GM23338 (cell line): Measurements from ENCODE around the gene MYCBPAP. TPM values are rescaled to one million over a fixed set of nuclear protein-coding genes. Genes with fewer than 3 reads are reported as not detected.

Experiments used
- ATAC-seq: fragments of 200-7000 bp; cut with Tn5 transposase; 3 replicates; pipeline ENCODE4 v1.9.1; 2020
- DNase-seq: peaks from one replicate; pipeline ENCODE4 v3.0.0-alpha.2; 2015; ENCODE audit warnings: low spot score
- H2AFZ ChIP-seq: fragments of 200-600 bp; sonication (generic); 2 replicates; pipeline ENCODE4 v1.8.0; 2016; ENCODE audit warnings: antibody characterized with exemption, mild to moderate bottlenecking, moderate library complexity
- H3F3A ChIP-seq: fragments of 200-600 bp; sonication (generic); replicated peaks from 2 replicates; pipeline ENCODE4 v1.8.0; 2017; ENCODE audit warnings: antibody characterized with exemption, mixed run types, low read depth
- H3K27ac ChIP-seq: fragments of 200-600 bp; sonication (generic); 2 replicates; pipeline ENCODE4 v1.6.1; 2016; ENCODE audit warnings: low read depth
- H3K27me3 ChIP-seq: fragments of 200-600 bp; sonication (generic); 2 replicates; pipeline ENCODE4 v1.8.0; 2016; ENCODE audit warnings: mild to moderate bottlenecking, mixed run types, moderate library complexity; ENCODE audit not compliant: insufficient read depth
- H3K36me3 ChIP-seq: fragments of 200-600 bp; sonication (generic); 2 replicates; pipeline ENCODE4 v1.8.0; 2016; ENCODE audit warnings: mild to moderate bottlenecking; ENCODE audit not compliant: insufficient read depth
- H3K4me1 ChIP-seq: fragments of 200-600 bp; sonication (generic); 2 replicates; pipeline ENCODE4 v1.8.0; 2016; ENCODE audit warnings: mild to moderate bottlenecking, moderate library complexity; ENCODE audit not compliant: insufficient read depth
- H3K4me2 ChIP-seq: fragments of 200-600 bp; sonication (generic); 2 replicates; pipeline ENCODE4 v1.7.1; 2017; ENCODE audit warnings: mixed run types
- H3K4me3 ChIP-seq: fragments of 200-600 bp; sonication (generic); 2 replicates; pipeline ENCODE4 v1.6.1; 2016; ENCODE audit warnings: mixed run types
- H3K79me2 ChIP-seq: fragments of 200-600 bp; sonication (generic); replicated peaks from 2 replicates; pipeline ENCODE4 v1.8.0; 2017; ENCODE audit warnings: mild to moderate bottlenecking; ENCODE audit not compliant: insufficient read depth
- H3K9me2 ChIP-seq: fragments of 200-600 bp; sonication (generic); 2 replicates; pipeline ENCODE4 v1.8.0; 2017; ENCODE audit not compliant: insufficient read depth
- H4K20me1 ChIP-seq: fragments of 200-600 bp; sonication (generic); replicated peaks from 2 replicates; pipeline ENCODE4 v1.8.0; 2017; ENCODE audit warnings: mild to moderate bottlenecking; ENCODE audit not compliant: insufficient read depth
- H3K27ac Mint-ChIP-seq: 2 replicates; pipeline ENCODE4 v1.8.0; 2020; ENCODE audit warnings: inconsistent platforms, mild to moderate bottlenecking, moderate library complexity, mixed read lengths
- H3K27me3 Mint-ChIP-seq: 3 replicates; pipeline ENCODE4 v1.8.0; 2022; ENCODE audit warnings: low read depth, mild to moderate bottlenecking, moderate library complexity, mixed read lengths, inconsistent platforms; ENCODE audit not compliant: insufficient read depth, poor library complexity
- H3K36me3 Mint-ChIP-seq: 3 replicates; pipeline ENCODE4 v1.8.0; 2021; ENCODE audit warnings: low read depth, mild to moderate bottlenecking, inconsistent platforms, moderate library complexity, mixed read lengths
- H3K4me1 Mint-ChIP-seq: 3 replicates; pipeline ENCODE4 v1.8.0; 2020; ENCODE audit warnings: mild to moderate bottlenecking, inconsistent platforms, mixed read lengths
- H3K4me3 Mint-ChIP-seq: 3 replicates; pipeline ENCODE4 v1.8.0; 2021; ENCODE audit warnings: moderate library complexity, mild to moderate bottlenecking, inconsistent platforms, mixed read lengths
- H3K9me3 Mint-ChIP-seq: 3 replicates; pipeline ENCODE4 v1.8.0; 2020; ENCODE audit warnings: moderate library complexity, mild to moderate bottlenecking, inconsistent platforms, mixed read lengths
- CREB1 ChIP-seq: fragments of 250-450 bp; sonication (Bioruptor Pico); IDR thresholded peaks from 2 replicates; pipeline ENCODE4 v1.5.0; 2020; ENCODE audit warnings: low read depth, mild to moderate bottlenecking, moderate library complexity
- EZH2 ChIP-seq: fragments of 200-600 bp; sonication (generic); IDR thresholded peaks from one replicate; pipeline ENCODE4 v1.8.0; 2017; ENCODE audit warnings: antibody characterized with exemption, mild to moderate bottlenecking, low read depth; ENCODE audit not compliant: unreplicated experiment
- EZH2phosphoT487 ChIP-seq: fragments of 200-600 bp; sonication (generic); IDR thresholded peaks from one replicate; pipeline ENCODE4 v1.8.1; 2018; ENCODE audit warnings: antibody characterized with exemption; ENCODE audit not compliant: unreplicated experiment
- JUNB ChIP-seq: IDR thresholded peaks from one replicate; pipeline ENCODE4 v1.6.1; 2016; ENCODE audit warnings: antibody characterized with exemption; ENCODE audit not compliant: unreplicated experiment
- NANOG ChIP-seq: IDR thresholded peaks from 2 replicates; pipeline ENCODE4 v1.6.1; 2016; ENCODE audit warnings: antibody characterized with exemption, borderline replicate concordance
- POLR2AphosphoS5 ChIP-seq: IDR thresholded peaks from 2 replicates; pipeline ENCODE4 v1.6.1; 2016; ENCODE audit warnings: antibody characterized with exemption, low read depth
- STAT1 ChIP-seq: IDR thresholded peaks from one replicate; pipeline ENCODE4 v1.6.1; 2016; ENCODE audit warnings: antibody characterized with exemption; ENCODE audit not compliant: unreplicated experiment
- ZNF114 ChIP-seq: fragments of 250-450 bp; sonication (Bioruptor Pico); IDR thresholded peaks from 2 replicates; pipeline ENCODE4 v1.5.0; 2020; ENCODE audit warnings: mild to moderate bottlenecking, moderate library complexity
- ZNF331 ChIP-seq: fragments of 250-450 bp; sonication (Bioruptor Pico); IDR thresholded peaks from 2 replicates; pipeline ENCODE4 v1.5.0; 2020; ENCODE audit warnings: low read depth, mild to moderate bottlenecking, moderate library complexity
- polyA plus RNA-seq: library from polyadenylated mRNA; unstranded; fragments of >200 nt; fragmentation: Nextera tagmentation; extraction: Ambion mirVana; gene quantifications from 2 replicates; pipeline ENCODE4 v1.2.1, GENCODE V29; 2016
- total RNA-seq: library from RNA; depleted of rRNA; stranded (reverse); fragments of >200 nt; shearing (Covaris generic); gene quantifications from 2 replicates; pipeline ENCODE4 v1.2.3, GENCODE V29; 2014
- TF ChIP-seq, protein P1 (sequence below): IDR thresholded peaks from one replicate; pipeline ENCODE4 v1.6.1; 2018; ENCODE audit warnings: antibody characterized with exemption; ENCODE audit not compliant: unreplicated experiment
- TF ChIP-seq, protein P2 (sequence below): IDR thresholded peaks from 2 replicates; pipeline ENCODE4 v1.6.1; 2016; ENCODE audit warnings: antibody characterized with exemption
- TF ChIP-seq, protein P3 (sequence below), 2 experiments: fragments of 200-600 bp in 1 of 2; sonication (generic) in 1 of 2; conservative IDR thresholded peaks; 2 replicates each; pipeline versions ENCODE4 v1.5.1 to v1.6.1; 2016 to 2017; ENCODE audit warnings: antibody characterized with exemption in 2 of 2, low read depth in 2 of 2, mild to moderate bottlenecking in 2 of 2, moderate library complexity in 1 of 2
- TF ChIP-seq, protein P4 (sequence below): fragments of 250-450 bp; sonication (Bioruptor Pico); IDR thresholded peaks from 2 replicates; pipeline ENCODE4 v1.5.0; 2020; ENCODE audit warnings: mild to moderate bottlenecking, moderate library complexity

MYCBPAP gene
- total and polyA plus RNA-seq, 2 experiments from 2014 or later, result 0.63 to 1.7 TPM

DNA sequence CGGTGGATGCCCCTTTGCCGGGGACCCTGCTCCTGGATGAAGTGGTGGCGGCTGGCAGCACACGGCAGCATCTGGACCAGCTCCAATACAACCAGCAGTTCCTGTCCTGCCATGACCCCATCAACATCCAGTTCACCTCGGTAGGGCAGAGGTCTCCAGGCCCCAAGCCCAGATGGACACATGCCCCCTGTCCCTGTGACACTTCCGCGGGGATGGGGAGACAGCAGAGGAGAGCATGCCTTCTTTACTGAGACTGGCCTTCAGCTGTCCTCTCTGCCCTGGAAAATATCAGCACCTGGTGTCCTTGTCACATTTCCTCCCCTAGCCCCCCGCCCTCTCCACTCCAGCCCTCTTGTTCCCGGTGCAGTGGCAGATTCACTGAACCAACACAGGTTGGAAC lies 45.8 kb upstream of the MYCBPAP start:
- no peak for ATAC-seq
- peaks cover 6% of the 10 kb centered on the region; the same call in 2 of the 3 replicates for H3K4me1 Mint-ChIP-seq
- Histone ChIP-seq H2AFZ (no peak overlapping the region), H3K36me3 (no peaks in the 10 kb centered on the region), H3K4me2 (no peak overlapping the region), H3F3A (no peaks in the 10 kb centered on the region), H3K79me2 (no peaks in the 10 kb centered on the region), H3K4me3 (no peak overlapping the region), H3K4me1 (0 out of 2 replicates have a peak, but pooled peaks cover 2% of the 10 kb centered on the region), H3K27ac (no peak overlapping the region), H4K20me1 (no peaks in the 10 kb centered on the region), H3K9me2 (no peaks in the 10 kb centered on the region), H3K27me3 (peaks cover 6% of the 10 kb centered on the region)
- no peak overlapping the region for H3K4me3 Mint-ChIP-seq
- H3K36me3 Mint-ChIP-seq, result no peaks in the 10 kb centered on the region; the same call in 2 of the 3 replicates
- no peak for TF ChIP-seq NANOG
- no peak for TF ChIP-seq CREB1 (CRISPR knock-in tag)
- TF ChIP-seq, protein P1, sequence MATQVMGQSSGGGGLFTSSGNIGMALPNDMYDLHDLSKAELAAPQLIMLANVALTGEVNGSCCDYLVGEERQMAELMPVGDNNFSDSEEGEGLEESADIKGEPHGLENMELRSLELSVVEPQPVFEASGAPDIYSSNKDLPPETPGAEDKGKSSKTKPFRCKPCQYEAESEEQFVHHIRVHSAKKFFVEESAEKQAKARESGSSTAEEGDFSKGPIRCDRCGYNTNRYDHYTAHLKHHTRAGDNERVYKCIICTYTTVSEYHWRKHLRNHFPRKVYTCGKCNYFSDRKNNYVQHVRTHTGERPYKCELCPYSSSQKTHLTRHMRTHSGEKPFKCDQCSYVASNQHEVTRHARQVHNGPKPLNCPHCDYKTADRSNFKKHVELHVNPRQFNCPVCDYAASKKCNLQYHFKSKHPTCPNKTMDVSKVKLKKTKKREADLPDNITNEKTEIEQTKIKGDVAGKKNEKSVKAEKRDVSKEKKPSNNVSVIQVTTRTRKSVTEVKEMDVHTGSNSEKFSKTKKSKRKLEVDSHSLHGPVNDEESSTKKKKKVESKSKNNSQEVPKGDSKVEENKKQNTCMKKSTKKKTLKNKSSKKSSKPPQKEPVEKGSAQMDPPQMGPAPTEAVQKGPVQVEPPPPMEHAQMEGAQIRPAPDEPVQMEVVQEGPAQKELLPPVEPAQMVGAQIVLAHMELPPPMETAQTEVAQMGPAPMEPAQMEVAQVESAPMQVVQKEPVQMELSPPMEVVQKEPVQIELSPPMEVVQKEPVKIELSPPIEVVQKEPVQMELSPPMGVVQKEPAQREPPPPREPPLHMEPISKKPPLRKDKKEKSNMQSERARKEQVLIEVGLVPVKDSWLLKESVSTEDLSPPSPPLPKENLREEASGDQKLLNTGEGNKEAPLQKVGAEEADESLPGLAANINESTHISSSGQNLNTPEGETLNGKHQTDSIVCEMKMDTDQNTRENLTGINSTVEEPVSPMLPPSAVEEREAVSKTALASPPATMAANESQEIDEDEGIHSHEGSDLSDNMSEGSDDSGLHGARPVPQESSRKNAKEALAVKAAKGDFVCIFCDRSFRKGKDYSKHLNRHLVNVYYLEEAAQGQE, result no peak
- no peak for TF ChIP-seq EZH2phosphoT487
- no peak for TF ChIP-seq ZNF331 (CRISPR knock-in tag)
- TF ChIP-seq, protein P2, sequence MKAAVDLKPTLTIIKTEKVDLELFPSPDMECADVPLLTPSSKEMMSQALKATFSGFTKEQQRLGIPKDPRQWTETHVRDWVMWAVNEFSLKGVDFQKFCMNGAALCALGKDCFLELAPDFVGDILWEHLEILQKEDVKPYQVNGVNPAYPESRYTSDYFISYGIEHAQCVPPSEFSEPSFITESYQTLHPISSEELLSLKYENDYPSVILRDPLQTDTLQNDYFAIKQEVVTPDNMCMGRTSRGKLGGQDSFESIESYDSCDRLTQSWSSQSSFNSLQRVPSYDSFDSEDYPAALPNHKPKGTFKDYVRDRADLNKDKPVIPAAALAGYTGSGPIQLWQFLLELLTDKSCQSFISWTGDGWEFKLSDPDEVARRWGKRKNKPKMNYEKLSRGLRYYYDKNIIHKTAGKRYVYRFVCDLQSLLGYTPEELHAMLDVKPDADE, result no peak
- TF ChIP-seq, protein P3, sequence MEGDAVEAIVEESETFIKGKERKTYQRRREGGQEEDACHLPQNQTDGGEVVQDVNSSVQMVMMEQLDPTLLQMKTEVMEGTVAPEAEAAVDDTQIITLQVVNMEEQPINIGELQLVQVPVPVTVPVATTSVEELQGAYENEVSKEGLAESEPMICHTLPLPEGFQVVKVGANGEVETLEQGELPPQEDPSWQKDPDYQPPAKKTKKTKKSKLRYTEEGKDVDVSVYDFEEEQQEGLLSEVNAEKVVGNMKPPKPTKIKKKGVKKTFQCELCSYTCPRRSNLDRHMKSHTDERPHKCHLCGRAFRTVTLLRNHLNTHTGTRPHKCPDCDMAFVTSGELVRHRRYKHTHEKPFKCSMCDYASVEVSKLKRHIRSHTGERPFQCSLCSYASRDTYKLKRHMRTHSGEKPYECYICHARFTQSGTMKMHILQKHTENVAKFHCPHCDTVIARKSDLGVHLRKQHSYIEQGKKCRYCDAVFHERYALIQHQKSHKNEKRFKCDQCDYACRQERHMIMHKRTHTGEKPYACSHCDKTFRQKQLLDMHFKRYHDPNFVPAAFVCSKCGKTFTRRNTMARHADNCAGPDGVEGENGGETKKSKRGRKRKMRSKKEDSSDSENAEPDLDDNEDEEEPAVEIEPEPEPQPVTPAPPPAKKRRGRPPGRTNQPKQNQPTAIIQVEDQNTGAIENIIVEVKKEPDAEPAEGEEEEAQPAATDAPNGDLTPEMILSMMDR (conservative IDR thresholded peaks at IDR 0.05; ENCODE audit: low read depth in 2 of 2), result no peak
- TF ChIP-seq, protein P4, sequence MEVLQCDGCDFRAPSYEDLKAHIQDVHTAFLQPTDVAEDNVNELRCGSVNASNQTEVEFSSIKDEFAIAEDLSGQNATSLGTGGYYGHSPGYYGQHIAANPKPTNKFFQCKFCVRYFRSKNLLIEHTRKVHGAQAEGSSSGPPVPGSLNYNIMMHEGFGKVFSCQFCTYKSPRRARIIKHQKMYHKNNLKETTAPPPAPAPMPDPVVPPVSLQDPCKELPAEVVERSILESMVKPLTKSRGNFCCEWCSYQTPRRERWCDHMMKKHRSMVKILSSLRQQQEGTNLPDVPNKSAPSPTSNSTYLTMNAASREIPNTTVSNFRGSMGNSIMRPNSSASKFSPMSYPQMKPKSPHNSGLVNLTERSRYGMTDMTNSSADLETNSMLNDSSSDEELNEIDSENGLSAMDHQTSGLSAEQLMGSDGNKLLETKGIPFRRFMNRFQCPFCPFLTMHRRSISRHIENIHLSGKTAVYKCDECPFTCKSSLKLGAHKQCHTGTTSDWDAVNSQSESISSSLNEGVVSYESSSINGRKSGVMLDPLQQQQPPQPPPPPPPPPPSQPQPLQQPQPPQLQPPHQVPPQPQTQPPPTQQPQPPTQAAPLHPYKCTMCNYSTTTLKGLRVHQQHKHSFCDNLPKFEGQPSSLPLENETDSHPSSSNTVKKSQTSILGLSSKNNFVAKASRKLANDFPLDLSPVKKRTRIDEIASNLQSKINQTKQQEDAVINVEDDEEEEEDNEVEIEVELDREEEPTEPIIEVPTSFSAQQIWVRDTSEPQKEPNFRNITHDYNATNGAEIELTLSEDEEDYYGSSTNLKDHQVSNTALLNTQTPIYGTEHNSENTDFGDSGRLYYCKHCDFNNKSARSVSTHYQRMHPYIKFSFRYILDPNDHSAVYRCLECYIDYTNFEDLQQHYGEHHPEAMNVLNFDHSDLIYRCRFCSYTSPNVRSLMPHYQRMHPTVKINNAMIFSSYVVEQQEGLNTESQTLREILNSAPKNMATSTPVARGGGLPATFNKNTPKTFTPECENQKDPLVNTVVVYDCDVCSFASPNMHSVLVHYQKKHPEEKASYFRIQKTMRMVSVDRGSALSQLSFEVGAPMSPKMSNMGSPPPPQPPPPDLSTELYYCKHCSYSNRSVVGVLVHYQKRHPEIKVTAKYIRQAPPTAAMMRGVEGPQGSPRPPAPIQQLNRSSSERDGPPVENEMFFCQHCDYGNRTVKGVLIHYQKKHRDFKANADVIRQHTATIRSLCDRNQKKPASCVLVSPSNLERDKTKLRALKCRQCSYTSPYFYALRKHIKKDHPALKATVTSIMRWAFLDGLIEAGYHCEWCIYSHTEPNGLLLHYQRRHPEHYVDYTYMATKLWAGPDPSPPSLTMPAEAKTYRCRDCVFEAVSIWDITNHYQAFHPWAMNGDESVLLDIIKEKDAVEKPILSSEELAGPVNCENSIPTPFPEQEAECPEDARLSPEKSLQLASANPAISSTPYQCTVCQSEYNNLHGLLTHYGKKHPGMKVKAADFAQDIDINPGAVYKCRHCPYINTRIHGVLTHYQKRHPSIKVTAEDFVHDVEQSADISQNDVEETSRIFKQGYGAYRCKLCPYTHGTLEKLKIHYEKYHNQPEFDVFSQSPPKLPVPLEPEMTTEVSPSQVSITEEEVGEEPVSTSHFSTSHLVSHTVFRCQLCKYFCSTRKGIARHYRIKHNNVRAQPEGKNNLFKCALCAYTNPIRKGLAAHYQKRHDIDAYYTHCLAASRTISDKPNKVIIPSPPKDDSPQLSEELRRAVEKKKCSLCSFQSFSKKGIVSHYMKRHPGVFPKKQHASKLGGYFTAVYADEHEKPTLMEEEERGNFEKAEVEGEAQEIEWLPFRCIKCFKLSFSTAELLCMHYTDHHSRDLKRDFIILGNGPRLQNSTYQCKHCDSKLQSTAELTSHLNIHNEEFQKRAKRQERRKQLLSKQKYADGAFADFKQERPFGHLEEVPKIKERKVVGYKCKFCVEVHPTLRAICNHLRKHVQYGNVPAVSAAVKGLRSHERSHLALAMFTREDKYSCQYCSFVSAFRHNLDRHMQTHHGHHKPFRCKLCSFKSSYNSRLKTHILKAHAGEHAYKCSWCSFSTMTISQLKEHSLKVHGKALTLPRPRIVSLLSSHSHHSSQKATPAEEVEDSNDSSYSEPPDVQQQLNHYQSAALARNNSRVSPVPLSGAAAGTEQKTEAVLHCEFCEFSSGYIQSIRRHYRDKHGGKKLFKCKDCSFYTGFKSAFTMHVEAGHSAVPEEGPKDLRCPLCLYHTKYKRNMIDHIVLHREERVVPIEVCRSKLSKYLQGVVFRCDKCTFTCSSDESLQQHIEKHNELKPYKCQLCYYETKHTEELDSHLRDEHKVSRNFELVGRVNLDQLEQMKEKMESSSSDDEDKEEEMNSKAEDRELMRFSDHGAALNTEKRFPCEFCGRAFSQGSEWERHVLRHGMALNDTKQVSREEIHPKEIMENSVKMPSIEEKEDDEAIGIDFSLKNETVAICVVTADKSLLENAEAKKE (CRISPR knock-in tag), result no peak
- TF ChIP-seq JUNB, result no peak
- TF ChIP-seq STAT1, result no peak
- no peak for TF ChIP-seq POLR2AphosphoS5
- TF ChIP-seq ZNF114 (CRISPR knock-in tag), result no peak
- no peak for TF ChIP-seq EZH2
- no peaks in the 10 kb centered on the region; the same call in 2 of the 3 replicates for H3K9me3 Mint-ChIP-seq
- H3K27me3 Mint-ChIP-seq, result peaks cover 10% of the 10 kb centered on the region
- H3K27ac Mint-ChIP-seq, result no peak overlapping the region
- DNase-seq, result no peak
